ENCODE results near the gene C4orf50. TPM values are rescaled to one million over a fixed set of nuclear protein-coding genes. Genes with fewer than 3 reads are reported as not detected.

The C4orf50 gene
- polyA plus RNA-seq, 1 donor from 2014 or later, result 1.6 TPM

DNA sequence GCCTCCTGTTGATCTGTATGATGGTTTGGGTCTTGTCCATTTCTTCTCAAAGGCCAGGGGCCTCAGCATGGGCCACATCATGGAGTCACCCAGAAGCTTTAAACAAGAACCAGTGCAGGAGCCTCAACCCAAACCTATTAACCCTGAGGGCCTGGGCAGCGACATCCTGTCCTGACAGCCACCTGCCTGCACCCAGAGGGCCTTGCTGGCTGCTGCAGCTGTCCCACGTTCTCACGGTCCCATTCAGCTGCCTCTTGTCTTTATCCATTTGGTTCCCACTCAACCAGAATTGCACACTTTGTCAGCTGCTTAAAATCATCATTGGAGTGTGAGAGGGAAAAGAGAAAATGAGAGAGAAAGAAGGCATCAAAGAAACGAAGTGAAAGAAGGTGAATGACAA lies 21.6 kb downstream of the C4orf50 start:
- Histone ChIP-seq H3K27ac (ENCODE audit: low read length) (no peak overlapping the region), H3K9me3 (ENCODE audit: low read length) (no peaks in the 10 kb centered on the region), H3K4me2 (ENCODE audit: low read length) (no peak overlapping the region), H3K36me3 (ENCODE audit: insufficient read depth, low read length) (no peaks in the 10 kb centered on the region), H3K9me2 (ENCODE audit: insufficient read depth, low read length) (no peaks in the 10 kb centered on the region), H3K27me3 (ENCODE audit: insufficient read depth, low read depth, low read length) (no peaks in the 10 kb centered on the region), H2AFZ (ENCODE audit: low read depth, low read length) (no peak overlapping the region), H3K9ac (ENCODE audit: low read length) (no peak overlapping the region), H3K79me2 (replicated peaks; ENCODE audit: insufficient read depth, low read length) (no peaks in the 10 kb centered on the region), H3K4me3 (ENCODE audit: low read length) (no peak overlapping the region), H3F3A (ENCODE audit: insufficient read depth, low read length, poor library complexity, severe bottlenecking) (no peaks in the 10 kb centered on the region), H4K20me1 (ENCODE audit: insufficient read depth) (no peaks in the 10 kb centered on the region)
- TF ChIP-seq, protein P1, sequence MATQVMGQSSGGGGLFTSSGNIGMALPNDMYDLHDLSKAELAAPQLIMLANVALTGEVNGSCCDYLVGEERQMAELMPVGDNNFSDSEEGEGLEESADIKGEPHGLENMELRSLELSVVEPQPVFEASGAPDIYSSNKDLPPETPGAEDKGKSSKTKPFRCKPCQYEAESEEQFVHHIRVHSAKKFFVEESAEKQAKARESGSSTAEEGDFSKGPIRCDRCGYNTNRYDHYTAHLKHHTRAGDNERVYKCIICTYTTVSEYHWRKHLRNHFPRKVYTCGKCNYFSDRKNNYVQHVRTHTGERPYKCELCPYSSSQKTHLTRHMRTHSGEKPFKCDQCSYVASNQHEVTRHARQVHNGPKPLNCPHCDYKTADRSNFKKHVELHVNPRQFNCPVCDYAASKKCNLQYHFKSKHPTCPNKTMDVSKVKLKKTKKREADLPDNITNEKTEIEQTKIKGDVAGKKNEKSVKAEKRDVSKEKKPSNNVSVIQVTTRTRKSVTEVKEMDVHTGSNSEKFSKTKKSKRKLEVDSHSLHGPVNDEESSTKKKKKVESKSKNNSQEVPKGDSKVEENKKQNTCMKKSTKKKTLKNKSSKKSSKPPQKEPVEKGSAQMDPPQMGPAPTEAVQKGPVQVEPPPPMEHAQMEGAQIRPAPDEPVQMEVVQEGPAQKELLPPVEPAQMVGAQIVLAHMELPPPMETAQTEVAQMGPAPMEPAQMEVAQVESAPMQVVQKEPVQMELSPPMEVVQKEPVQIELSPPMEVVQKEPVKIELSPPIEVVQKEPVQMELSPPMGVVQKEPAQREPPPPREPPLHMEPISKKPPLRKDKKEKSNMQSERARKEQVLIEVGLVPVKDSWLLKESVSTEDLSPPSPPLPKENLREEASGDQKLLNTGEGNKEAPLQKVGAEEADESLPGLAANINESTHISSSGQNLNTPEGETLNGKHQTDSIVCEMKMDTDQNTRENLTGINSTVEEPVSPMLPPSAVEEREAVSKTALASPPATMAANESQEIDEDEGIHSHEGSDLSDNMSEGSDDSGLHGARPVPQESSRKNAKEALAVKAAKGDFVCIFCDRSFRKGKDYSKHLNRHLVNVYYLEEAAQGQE (IDR thresholded peaks at IDR 0.05; ENCODE audit: borderline replicate concordance), result no peak
- no peak for TF ChIP-seq MXI1 (conservative IDR thresholded peaks at IDR 0.05; ENCODE audit: poor library complexity, severe bottlenecking)
- no peak for TF ChIP-seq RAD21 (conservative IDR thresholded peaks at IDR 0.05)

DNA sequence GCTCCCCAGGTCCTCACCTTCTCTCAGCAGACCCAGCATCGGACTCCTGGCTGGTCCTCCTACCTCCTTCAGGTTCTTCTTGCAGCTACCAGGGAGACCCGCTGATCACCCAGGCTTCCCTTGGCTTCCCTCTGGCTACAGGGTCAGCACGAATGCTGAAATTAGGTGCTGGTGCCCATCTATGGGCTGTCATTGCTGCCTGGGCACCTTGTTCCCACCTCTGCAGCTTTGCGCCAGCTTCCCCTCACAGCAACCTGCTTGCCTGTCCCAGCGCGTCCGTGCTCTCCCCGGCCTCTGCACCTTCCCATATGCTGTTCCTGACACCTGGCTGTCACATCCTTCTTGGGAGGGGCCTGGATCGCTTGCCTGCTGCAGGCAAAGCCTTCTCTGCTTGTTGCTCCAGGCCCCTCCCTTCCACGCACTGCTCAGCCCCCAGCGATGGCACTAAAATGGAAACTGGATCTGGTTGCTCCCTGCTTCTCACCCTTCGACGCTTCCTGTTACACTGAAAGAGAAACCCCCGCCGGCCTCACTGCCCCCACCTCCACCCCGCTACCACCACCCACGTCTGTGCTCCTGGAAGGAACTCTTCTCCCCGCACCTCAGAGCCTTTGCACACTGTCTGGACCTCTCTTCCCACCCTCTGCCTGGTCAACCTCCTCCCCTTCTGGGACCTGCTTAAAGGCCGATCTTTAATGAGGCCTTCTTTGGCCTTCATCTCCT lies 22.2 kb downstream of the C4orf50 start:
- no peaks in the 10 kb centered on the region for H3K36me3 ChIP-seq (ENCODE audit: insufficient read depth, low read length)
- H3K4me2 ChIP-seq (ENCODE audit: low read length), result no peak overlapping the region
- no peaks in the 10 kb centered on the region for H3K27me3 ChIP-seq (ENCODE audit: insufficient read depth, low read depth, low read length)
- no peaks in the 10 kb centered on the region for H3F3A ChIP-seq (ENCODE audit: insufficient read depth, low read length, poor library complexity, severe bottlenecking)
- TF ChIP-seq TAF1 (IDR thresholded peaks at IDR 0.05; ENCODE audit: low read depth), result no peak
- no peak for TF ChIP-seq EZH2 (IDR thresholded peaks at IDR 0.05; ENCODE audit: borderline replicate concordance, insufficient read depth, low read length, poor library complexity, severe bottlenecking)
- TF ChIP-seq MXI1 (conservative IDR thresholded peaks at IDR 0.05; ENCODE audit: poor library complexity, severe bottlenecking), result no peak
- no peak for TF ChIP-seq RAD21 (conservative IDR thresholded peaks at IDR 0.05)
- no peak for TF ChIP-seq EP300 (conservative IDR thresholded peaks at IDR 0.05; ENCODE audit: poor library complexity, severe bottlenecking)
- no peak for TF ChIP-seq POLR2AphosphoS5 (IDR thresholded peaks at IDR 0.05)
- TF ChIP-seq, protein P1 (IDR thresholded peaks at IDR 0.05; ENCODE audit: borderline replicate concordance), result no peak
- TF ChIP-seq, protein P2, sequence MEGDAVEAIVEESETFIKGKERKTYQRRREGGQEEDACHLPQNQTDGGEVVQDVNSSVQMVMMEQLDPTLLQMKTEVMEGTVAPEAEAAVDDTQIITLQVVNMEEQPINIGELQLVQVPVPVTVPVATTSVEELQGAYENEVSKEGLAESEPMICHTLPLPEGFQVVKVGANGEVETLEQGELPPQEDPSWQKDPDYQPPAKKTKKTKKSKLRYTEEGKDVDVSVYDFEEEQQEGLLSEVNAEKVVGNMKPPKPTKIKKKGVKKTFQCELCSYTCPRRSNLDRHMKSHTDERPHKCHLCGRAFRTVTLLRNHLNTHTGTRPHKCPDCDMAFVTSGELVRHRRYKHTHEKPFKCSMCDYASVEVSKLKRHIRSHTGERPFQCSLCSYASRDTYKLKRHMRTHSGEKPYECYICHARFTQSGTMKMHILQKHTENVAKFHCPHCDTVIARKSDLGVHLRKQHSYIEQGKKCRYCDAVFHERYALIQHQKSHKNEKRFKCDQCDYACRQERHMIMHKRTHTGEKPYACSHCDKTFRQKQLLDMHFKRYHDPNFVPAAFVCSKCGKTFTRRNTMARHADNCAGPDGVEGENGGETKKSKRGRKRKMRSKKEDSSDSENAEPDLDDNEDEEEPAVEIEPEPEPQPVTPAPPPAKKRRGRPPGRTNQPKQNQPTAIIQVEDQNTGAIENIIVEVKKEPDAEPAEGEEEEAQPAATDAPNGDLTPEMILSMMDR (IDR thresholded peaks at IDR 0.05; ENCODE audit: poor library complexity, severe bottlenecking), result no peak
- no peaks in the 10 kb centered on the region for H3K9me3 ChIP-seq (ENCODE audit: low read length)
- H3K9ac ChIP-seq (ENCODE audit: low read length), result no peak overlapping the region
- no peaks in the 10 kb centered on the region for H3K79me2 ChIP-seq (replicated peaks; ENCODE audit: insufficient read depth, low read length)
- no peak overlapping the region for H3K4me3 ChIP-seq (ENCODE audit: low read length)
- no peak overlapping the region for H3K27ac ChIP-seq (ENCODE audit: low read length)
- H4K20me1 ChIP-seq (ENCODE audit: insufficient read depth), result no peaks in the 10 kb centered on the region
- H3K9me2 ChIP-seq (ENCODE audit: insufficient read depth, low read length), result no peaks in the 10 kb centered on the region
- H2AFZ ChIP-seq (ENCODE audit: low read depth, low read length), result no peak overlapping the region
